ENCODE measurements around the gene PRKCB.

DNA sequence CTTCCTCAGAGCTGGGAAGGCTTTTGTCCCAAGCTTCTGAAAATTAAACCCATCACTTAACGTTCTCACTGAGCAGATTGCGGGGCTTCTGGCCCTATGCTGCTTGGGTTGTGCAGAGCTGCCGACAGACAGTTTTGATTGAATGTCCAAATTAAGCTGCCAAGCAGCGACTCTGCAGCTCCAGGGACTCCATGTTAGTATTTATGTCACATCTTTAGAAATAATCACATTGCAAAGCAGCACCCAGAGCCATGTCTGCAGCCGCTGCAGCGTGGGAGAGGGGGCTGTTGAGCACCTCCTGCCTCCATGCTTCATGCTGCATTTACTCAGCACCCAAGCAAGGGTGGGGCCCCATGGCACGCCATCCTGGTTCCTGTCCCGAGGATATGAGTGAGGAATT lies 242.2 kb downstream of the PRKCB start:
- TF ChIP-seq, protein P1, sequence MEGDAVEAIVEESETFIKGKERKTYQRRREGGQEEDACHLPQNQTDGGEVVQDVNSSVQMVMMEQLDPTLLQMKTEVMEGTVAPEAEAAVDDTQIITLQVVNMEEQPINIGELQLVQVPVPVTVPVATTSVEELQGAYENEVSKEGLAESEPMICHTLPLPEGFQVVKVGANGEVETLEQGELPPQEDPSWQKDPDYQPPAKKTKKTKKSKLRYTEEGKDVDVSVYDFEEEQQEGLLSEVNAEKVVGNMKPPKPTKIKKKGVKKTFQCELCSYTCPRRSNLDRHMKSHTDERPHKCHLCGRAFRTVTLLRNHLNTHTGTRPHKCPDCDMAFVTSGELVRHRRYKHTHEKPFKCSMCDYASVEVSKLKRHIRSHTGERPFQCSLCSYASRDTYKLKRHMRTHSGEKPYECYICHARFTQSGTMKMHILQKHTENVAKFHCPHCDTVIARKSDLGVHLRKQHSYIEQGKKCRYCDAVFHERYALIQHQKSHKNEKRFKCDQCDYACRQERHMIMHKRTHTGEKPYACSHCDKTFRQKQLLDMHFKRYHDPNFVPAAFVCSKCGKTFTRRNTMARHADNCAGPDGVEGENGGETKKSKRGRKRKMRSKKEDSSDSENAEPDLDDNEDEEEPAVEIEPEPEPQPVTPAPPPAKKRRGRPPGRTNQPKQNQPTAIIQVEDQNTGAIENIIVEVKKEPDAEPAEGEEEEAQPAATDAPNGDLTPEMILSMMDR (IDR thresholded peaks at IDR 0.05; ENCODE audit: low read depth, low read length), result no peak
- TF ChIP-seq, protein P2, sequence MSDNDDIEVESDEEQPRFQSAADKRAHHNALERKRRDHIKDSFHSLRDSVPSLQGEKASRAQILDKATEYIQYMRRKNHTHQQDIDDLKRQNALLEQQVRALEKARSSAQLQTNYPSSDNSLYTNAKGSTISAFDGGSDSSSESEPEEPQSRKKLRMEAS (IDR thresholded peaks at IDR 0.05; ENCODE audit: low read depth, low read length), result no peak
- no peak for TF ChIP-seq POLR2A (IDR thresholded peaks at IDR 0.05; ENCODE audit: extremely low read depth, insufficient read length)

All from NB4 (cell line).